ENCODE data around the gene MRPS30.
"Not testable (repeated sequence)": the region's sequence is repeated elsewhere in the genome, so short reads cannot be mapped to it uniquely, and the experiment has no call there.

Gene MRPS30

DNA sequence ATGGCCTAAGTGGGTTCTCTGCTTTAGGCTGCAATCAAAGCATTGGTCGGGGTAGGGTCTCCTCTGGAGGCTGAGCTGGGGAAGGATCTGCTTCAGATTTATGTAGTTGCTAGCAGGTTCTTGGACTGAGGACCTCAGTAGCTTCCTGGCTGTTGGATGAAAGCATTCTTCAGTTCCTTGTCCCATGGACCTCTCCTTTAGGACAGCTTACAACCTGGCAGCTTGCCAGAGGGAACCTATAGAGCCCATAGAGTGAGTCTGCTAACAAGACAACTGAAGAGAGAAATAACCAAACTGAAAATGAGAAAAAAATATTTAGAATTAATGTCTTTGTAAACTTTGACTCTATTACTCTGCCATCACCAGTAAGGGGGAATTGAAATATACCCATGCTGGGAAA lies 12.4 kb downstream of the MRPS30 start:
- no peak for DNase-seq

DNA sequence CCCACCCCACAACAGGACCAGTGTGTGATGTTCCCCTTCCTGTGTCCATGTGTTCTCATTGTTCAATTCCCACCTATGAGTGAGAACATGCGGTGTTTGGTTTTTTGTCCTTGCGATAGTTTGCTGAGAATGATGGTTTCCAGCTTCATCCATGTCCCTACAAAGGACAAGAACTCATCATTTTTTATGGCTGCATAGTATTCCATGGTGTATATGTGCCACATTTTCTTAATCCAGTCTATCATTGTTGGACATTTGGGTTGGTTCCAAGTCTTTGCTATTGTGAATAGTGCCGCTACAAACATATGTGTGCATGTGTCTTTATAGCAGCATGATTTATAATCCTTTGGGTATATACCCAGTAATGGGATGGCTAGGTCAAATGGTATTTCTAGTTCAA lies 15.9 kb downstream of the MRPS30 start:
- not testable (repeated sequence) for DNase-seq

DNA sequence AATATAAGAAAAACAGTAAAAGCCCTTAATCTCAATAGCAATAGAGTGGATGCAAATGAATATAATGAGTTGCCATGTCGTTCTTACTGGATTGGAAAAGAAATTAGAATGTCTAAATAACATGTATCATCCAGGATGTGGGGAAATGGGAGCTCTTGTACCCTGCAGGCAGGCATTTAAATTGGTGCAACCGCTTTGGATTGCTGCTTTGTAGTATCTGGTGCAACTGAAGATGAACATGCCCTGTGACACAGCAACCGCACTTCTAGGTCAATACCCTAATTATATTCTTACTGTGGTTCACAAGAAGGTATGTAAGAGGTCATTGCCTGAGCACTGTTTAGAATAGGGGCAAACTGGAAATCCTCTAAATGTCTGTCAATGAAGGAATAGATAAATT lies 18.9 kb downstream of the MRPS30 start:
- DNase-seq: no peak

DNA sequence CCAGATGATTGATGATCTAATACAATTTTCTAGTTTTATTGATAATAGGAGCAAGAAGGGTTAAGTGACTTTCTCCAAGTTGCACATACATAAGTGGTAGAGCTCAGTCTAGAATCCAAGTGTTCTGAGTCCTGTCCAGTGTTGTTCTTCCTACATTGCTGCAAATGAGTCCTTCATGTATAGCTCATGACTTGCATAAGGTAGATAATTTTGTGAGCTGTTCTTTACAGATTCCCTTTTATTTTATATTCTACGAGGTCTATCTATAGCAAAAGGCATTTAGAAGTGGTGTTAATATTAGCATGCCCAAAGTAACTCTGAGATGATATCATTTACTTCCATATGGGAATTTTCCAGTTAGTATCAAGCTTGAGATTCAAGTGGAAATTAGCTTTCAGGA lies 20.0 kb downstream of the MRPS30 start:
- DNase-seq: no peak

DNA sequence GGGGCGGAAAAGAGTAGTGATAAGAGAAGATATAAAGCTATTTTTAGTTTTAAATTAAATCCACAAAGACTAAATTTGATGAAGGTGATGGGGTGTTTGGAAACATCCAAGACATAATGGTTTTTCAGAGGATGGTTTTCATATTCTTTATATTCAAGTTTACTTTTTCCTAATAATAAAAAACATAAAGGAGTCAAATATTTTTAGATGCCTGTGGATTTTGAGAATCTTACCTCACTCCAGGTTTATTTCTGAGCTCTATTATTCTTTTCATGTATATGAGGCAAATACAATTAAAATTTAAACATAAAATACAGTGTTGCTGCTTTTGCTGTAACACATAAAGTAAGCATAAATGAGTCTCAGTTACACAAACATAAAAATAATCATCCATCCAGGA lies 22.2 kb downstream of the MRPS30 start:
- DNase-seq: no peak

DNA sequence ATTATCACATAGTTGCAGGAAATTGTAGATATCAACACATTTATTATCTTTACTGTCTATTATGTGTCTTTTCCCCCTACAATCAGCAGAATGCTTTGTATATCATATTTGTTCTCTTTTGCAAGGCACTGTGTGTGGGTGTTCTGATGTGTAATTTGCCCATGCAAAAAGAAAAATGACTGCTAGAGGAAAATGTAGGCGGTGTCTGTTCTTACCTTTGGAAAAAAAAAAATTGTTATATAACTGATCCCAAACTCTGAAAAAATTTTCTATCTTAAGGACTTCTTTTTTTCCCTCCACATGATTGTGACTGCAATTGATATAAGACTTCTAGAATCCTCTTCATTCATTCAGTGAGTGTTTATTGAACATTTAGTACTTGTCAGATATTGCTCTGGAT lies 24.5 kb downstream of the MRPS30 start:
- DNase-seq: no peak

DNA sequence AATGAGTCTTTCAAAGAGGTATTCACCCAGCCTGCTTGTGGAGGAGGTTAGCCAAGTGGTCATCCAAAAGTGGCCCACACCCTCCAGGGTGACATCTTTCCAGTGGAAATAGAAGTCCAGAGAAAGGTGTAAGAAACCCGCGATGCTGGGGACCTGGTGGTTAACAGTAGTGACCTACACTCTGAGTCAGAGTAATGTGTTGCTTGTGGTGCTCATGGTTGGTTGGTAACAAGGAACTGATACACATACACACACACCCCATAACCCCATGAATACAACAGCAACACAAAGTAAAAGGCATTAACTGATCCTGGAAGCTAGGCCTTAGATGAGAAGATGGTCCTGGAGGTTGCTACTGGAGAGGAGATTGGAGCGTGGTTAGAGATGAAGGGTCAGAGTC lies 26.9 kb downstream of the MRPS30 start:
- no peak for DNase-seq

DNA sequence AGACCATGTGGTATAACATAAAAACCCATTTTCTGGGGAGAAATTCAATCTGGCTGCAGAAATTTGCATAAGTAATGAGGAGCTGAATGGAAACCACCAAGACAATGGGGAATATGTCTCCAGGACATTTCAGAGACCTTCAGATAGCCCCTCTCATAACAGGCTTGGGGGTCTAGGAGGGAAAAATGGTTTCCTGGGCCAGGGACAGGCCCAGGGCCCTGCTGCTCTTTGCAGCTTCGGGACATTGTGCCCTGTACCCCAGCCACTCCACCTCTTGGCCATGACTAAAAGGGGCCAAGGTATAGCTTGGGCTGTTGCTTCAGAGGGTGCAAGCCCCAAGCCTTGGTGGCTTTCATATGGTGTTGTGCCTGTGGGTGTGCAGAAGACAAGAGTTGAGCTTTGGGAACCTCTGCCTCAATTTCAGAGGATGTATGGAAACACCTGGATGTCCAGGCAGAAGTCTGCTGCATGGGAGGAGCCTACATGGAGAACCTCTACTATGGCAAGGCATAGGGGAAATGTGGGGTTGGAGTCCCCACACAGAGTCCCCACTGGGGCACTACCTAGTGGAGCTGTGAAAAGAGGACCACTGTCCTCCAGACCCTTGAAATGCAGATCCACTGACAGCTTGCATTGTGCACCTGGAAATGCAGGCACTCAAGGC lies 30.4 kb downstream of the MRPS30 start:
- no peak for DNase-seq

DNA sequence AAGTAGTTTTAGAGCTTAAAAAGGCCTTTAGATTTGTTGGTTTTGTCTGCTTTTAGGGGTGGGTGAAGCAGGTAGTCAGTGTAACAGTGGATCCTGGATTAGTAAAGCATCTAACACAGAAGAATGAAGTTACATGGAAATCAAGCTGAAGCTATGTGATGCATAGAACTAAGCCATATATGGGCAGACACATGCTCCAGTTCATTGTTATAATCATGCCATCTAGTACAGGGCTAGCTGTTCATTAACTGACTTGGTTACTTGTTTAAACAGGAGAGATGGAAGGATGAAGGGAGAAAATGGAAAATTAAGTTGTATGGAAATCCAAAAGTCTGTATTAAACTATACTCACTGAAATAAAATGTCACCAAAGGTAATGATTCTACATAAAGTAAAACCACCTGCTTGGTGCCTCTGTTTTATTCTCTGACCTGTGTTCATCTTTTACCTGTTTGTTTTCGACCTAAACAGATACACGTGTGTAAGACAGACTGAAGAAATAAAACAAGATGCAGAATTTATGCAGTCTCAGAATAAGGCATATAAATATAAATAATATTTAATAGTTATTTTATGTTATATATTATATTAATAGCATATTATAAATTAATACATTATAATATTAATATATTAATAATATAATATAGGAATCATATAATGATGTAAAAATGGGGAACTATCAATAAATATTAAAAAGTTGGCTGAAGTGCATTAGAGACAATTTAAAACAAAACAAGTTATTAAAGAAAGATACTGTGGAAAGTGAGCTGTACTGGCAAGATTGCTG lies 33.9 kb downstream of the MRPS30 start:
- no peak for DNase-seq

DNA sequence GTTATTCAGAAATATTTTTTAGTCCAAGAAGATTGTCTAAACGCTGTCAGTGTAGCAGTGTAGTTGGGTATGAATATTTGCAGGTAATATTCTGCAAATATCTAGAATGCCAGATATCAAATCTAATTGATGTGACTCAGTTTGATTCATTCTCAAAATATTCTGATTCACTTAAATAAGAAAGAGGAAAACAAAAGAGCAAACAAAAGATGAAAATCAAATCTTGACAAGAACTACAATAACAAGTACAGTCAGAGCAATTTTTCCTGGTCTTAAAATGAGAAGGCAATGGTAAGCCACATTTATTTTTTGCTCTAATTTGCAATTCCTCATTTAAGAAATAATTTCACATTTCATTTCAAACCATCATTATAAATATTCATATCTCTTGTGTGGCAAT lies 36.0 kb downstream of the MRPS30 start:
- no peak for DNase-seq

DNA sequence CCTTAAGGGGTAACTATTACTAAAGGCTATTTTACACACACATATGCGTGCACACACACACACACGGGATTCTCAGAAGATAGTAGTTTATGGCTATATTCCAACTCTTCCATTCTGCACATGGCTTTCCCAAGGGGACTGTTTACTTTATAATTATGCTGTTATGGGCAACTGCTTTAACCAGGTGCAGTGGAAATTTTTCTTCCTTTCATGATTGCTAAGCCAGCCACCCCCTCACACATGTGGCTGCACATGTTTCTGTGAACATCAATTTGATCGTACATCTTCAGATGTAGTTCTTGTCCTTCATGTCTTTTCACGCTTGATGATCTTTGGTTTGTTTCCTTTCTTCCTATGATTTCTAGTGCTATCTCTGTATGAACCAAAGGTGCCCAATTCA lies 37.0 kb downstream of the MRPS30 start:
- no peak for DNase-seq

DNA sequence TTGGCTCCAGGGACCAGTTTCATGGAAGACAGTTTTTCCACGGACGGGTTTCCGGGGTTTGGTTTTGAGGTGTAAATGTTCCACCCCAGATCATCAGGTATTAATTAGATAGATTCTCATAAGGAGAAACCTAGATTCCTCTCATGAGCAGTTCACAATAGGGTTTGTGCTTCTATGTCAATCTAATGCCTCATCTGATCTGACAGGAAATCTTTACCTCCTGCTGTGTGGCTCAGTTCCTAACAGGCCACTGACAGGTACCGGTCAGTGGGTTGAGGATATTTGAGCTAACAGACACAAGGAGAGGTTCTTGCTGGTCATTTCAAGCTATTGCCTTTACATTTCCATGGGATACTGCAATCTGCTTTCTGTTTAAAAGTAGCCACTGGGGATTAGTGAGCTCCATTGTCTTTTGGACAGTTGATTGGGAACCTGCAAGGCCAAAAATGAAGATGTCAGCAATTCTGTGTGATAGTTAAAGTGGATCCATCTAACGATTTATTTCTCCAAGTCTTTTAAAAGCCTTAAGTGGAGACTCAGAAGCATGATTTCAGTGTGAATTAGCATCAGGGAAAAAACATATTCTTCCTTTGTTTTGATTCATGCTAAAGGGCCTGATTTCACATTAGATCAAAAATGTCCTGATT lies 38.6 kb downstream of the MRPS30 start:
- DNase-seq: no peak

DNA sequence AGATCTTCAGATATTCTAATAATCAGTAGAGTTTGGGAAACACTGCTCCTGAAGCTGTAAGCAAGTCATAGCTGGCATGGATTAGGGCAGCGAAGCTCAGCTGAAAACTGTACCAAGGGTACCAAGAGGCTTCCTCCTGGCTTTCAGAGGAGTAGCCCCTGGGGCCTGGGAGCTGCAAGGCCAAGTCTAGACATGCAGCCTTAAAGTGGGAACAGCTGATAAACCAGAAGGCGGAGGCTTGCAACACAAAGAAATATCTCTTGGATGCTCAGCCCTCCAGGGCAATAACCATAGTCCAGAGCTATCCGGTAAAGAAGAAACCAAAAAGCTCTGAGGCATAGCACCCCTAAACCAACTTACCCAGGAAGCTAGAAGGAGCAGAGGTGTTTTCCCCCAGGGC lies 51.5 kb downstream of the MRPS30 start:
- no peak for DNase-seq

DNA sequence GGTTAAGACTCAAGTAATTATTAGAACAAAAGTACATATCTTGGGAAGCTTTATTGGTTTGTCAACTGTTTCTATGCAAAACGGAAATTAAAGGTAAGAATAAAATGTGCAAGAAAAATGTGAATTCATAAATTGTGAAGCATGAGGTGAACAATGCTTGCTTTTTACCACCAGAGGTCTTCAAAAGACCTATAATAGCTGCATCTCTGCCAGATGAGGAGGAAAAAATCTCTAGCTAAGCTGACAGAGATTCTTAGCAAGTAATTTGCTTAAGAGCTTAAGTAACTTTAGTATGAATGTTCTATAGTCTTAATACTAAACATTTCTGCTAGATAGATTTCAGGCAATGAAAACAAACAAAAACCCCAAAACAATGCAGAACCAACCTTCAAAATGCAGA lies 54.1 kb downstream of the MRPS30 start:
- no peak for DNase-seq
